Cardiac atrium fibroblast (primary cell): ENCODE results near the gene C6orf136. TPM values are rescaled to one million over a fixed set of nuclear protein-coding genes. Genes with fewer than 3 reads are reported as not detected.

Experiments
- total RNA-seq: library from RNA; depleted of rRNA; stranded (reverse); fragments of >200 nt; gene quantifications from 2 replicates; pipeline ENCODE4 v1.2.3, GENCODE V29; 2015

Gene C6orf136
- total RNA-seq, result 3.2 and 5.1 TPM in 2 replicates

GRCh38 chr6:30646450-30647241, at the start of gene C6orf136:
Gene C6orf136, plus strand, starts transcription at chr6:30647133. Its CDS starts 99 bp downstream, at chr6:30647232.

GRCh38 chr6:30616811-30617564, 29.9 kb upstream of the C6orf136 start, which contains the start of gene PPP1R10:
Gene PPP1R10, minus strand, starts transcription at chr6:30617243. Its CDS starts 7,299 bp downstream, at chr6:30609944.

GRCh38 chr6:30617565-30618269, 29.2 kb upstream of the C6orf136 start, which contains the start of gene MRPS18B:
Gene MRPS18B, plus strand, starts transcription at chr6:30617840. Its CDS starts 26 bp downstream, at chr6:30617866.

DNA sequence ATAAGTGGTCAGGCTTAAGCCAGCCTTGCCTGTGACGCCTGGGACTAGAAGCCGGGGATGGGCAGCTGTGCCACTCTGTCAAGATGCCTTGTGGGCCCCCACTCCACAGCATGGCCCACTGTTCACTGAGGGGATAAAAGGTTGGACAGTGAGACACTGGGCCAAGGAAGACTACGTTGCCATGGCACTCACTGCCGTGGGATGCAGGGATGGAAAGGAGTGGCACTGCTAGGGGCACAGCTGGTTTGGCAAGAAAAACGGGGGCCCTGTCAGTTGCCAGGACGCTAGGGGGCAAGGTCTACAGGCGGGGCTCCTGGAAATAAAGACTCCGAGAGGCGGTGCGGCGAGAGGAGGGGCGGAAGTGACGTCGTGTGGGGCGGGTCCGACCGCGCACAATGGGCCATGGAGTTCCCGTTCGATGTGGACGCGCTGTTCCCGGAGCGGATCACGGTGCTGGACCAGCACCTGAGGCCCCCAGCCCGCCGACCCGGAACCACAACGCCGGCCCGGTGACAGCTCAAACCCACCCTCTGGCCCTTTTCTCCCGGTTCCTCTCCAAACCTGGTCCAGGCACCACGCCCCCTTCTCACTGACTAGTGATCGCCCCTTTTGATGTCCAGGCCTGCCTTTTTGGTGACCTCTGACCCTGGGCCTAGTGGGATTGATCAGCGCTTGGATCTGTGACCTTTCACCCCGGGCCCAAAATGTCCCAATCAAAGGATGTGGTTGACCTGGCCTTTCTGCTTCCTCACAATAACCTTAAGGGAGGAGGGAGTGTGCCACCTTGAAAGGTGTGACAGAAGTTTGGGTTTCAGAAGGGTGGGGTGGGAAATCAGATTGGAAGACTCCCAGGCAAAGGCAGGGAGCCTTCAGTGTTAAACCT, 20.2 kb upstream of the C6orf136 start, which contains the start of gene ATAT1:
TSS of gene ATAT1 (plus strand) at position 391 of the 883 bp plus-strand sequence.

DNA sequence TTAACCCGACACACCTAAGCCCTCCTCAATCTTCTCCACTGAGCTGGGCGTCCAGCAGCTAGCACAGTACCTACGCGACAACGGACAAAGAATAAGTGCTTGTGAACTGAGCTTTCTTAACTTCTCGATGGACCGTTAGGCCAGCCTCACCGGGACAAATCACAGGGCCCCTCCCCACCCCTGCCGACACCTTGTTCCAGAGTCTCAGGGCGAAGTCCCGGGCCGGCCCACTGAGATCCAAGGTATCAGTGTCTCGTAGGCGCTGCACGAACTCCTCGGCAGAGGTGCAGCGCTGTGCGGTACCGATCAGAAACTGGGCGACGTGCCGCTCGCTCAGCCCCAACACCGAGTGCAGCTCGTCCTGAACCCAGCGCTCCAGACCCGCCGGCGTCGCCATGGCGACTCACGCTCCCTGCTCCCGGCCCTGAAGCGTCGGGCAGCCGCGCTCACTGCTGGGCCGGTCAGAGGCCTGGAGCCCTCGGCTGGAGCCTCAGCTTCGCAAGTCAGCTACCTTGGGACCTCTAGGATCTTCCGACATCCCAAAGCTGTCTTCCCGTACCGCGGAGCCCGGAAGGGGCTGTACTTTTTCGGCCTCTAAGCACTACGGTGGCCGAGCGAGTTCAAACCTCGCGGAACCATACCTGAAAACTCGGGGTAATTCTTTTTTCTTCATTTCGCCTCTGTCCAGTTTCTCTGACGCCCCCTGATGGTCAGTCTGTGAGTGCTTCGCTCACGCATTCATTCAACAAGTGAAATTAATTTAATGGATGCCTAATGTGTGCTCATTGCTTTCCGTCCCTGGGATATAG, 25.7 kb downstream of the C6orf136 start, which contains the start of gene DHX16:
TSS of gene DHX16 (minus strand) at position 562 of the 809 bp plus-strand sequence. CDS start at position 397, 165 bp downstream.

GRCh38 chr6:30686009-30686907, 39.3 kb downstream of the C6orf136 start, which contains the start of gene PPP1R18:
Gene PPP1R18, minus strand, starts transcription at chr6:30686645. Its CDS starts 627 bp downstream, at chr6:30686018.

DNA sequence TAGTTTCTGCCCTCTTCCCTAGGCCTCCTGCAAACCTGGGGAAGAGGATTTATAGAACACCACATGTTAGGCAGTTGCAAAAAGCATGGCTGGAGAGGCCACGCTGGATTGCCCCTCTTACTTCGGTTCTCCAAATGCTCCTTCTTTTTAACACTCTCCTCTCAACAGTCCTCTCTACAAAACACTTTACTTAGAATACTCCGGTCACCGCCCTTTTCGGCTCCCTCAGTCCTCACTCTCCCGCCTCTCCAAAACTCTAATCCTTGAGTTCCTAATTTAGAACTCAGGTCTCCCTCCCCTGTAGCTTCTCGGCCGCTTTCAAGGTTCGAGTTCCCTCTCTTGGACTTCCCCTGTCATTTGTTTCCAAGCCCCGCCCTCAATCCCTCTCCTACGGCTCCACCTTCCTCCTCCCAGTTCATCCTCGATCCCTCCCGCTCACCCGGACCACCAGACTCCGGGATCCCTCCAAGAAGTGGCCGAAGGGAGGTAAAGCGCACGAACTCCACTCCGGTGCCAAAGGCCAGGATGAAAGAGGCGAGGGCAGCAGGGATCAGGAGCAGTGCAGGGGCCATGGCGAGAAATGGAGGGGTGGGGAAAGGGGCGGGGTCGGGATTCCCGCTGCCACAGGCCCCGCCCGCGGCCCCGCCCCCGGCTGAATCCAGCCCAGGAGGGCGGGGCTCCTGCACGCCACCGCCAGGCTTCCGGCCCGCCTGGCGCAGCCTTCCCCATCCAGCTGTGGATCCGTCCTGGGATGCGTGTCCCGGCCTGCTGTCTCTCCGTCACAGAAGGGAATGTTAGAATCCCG, 43.7 kb downstream of the C6orf136 start, which contains the start of gene NRM:
TSS of gene NRM (minus strand) at position 582 of the 805 bp plus-strand sequence. CDS start at position 572, 10 bp downstream.

Other genes with a start within 250 kb of the C6orf136 start
- 191 and 204 TPM in 2 replicates for gene HLA-E, start 157.6 kb upstream of the C6orf136 start, total RNA-seq
- 17.9 and 35.5 TPM in 2 replicates for gene GNL1, start 90.6 kb upstream of the C6orf136 start, total RNA-seq
- 3.6 and 4.7 TPM in 2 replicates for gene PRR3, start 89.8 kb upstream of the C6orf136 start, total RNA-seq
- 29.2 and 32.1 TPM in 2 replicates for gene ABCF1, start 75.7 kb upstream of the C6orf136 start, total RNA-seq
- gene PPP1R10, start 29.9 kb upstream of the C6orf136 start, total RNA-seq, result 20.9 and 27.9 TPM in 2 replicates
- 32.7 and 36.8 TPM in 2 replicates for gene MRPS18B, start 29.3 kb upstream of the C6orf136 start, total RNA-seq
- gene ATAT1, start 20.3 kb upstream of the C6orf136 start, total RNA-seq, result 1.6 and 2.2 TPM in 2 replicates
- 24.0 and 29.4 TPM in 2 replicates for gene DHX16, start 25.9 kb downstream of the C6orf136 start, total RNA-seq
- 56.3 and 76.8 TPM in 2 replicates for gene PPP1R18, start 39.5 kb downstream of the C6orf136 start, total RNA-seq
- gene NRM, start 43.9 kb downstream of the C6orf136 start, total RNA-seq, result 8.5 and 9.6 TPM in 2 replicates
- gene MDC1, start 70.1 kb downstream of the C6orf136 start, total RNA-seq, result 9.1 and 15.3 TPM in 2 replicates
- 519 and 546 TPM in 2 replicates for gene TUBB, start 73.2 kb downstream of the C6orf136 start, total RNA-seq
- 91.0 and 118 TPM in 2 replicates for gene FLOT1, start 95.6 kb downstream of the C6orf136 start, total RNA-seq
- 188 and 222 TPM in 2 replicates for gene IER3, start 97.4 kb downstream of the C6orf136 start, total RNA-seq
- 30.7 and 36.5 TPM in 2 replicates for gene DDR1, start 237.4 kb downstream of the C6orf136 start, total RNA-seq